Measurements from ENCODE around the gene IRF2BP2.
A peak's percentile ranks its signal among the peaks of the same experiment; 100 is the strongest.

The IRF2BP2 gene

DNA sequence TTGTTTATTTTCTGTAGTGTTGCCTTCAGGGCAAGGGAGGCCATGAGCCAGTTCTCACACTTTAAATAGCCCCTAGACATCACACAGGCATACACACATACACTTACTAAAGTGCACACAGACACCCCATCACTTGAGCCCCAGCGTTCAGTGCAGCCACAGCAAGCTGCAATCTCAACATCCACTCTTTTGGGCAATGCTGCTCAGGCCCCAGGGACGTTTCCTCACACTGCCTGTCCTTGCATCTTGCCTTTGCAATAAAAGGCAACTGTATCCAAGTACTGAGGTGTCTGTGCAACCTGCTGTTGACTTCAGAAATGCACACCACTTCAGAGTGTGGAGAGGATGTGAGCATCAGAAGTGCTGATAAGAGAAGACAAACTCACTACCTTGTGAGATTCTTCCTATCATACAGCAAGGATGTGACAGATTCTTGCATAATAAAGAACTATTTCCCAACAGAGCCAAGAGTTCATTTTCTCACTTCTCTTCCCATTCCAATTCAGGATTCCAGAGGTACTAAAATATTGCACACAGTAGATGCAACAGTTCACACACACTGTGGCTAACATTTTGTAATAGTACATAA lies 36.2 kb downstream of the IRF2BP2 start:
- ChIA-PET POLR2A (ENCODE audit: low non-redundant PET) (no interaction called here), CTCF (no interaction called here)
- H3K27ac ChIP-seq = no peak overlapping the region
- no peak for DNase-seq (ENCODE audit: low spot score)
- TF ChIP-seq, protein P1, sequence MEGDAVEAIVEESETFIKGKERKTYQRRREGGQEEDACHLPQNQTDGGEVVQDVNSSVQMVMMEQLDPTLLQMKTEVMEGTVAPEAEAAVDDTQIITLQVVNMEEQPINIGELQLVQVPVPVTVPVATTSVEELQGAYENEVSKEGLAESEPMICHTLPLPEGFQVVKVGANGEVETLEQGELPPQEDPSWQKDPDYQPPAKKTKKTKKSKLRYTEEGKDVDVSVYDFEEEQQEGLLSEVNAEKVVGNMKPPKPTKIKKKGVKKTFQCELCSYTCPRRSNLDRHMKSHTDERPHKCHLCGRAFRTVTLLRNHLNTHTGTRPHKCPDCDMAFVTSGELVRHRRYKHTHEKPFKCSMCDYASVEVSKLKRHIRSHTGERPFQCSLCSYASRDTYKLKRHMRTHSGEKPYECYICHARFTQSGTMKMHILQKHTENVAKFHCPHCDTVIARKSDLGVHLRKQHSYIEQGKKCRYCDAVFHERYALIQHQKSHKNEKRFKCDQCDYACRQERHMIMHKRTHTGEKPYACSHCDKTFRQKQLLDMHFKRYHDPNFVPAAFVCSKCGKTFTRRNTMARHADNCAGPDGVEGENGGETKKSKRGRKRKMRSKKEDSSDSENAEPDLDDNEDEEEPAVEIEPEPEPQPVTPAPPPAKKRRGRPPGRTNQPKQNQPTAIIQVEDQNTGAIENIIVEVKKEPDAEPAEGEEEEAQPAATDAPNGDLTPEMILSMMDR (conservative IDR thresholded peaks at IDR 0.05; ENCODE audit: low read depth) = no peak

DNA sequence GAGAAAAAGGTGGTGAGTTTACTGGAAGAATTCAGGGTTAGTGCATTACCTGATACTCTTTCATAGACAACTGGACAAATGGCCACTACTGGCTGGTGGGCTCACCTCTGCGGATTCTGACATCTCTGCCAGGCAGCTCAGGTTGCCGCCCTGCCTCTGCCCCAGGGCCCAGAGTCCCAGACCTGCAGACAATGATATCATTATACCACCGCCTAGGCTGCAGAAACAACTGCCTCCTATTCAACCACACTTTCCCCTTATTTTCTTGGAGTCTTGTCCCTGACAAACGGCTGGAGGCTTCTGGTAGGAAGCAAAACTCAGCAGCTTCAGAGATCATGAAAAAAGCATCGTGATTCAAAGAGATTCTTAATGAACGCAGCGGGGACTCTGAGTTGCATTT lies 37.0 kb downstream of the IRF2BP2 start:
- ChIA-PET POLR2A (ENCODE audit: low non-redundant PET) (no interaction called here), CTCF (no interaction called here)
- DNase-seq (ENCODE audit: low spot score) = no peak
- TF ChIP-seq, protein P1 (conservative IDR thresholded peaks at IDR 0.05; ENCODE audit: low read depth) = no peak
- H3K27ac ChIP-seq = no peak overlapping the region

DNA sequence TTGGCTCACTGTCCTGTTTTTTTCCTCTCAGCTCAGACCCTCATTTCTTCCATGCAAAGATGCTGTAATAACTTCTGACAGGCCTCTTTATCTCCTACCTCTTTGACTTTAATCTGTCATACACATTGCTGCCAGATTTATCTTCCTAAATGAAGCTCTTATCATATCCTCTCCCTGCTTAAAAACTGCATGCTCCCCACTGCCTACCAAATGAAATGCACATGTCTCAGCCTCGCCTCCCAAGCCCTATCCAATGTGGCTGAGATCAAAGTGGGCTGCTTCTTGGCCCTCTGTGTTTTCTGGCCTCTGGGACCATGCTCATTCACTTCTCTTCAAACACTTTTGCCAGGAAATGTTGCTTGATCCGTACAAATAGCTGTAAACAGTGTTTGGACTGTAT lies 38.3 kb downstream of the IRF2BP2 start:
- DNase-seq (ENCODE audit: low spot score) = no peak
- H3K27ac ChIP-seq = no peak overlapping the region
- CTCF ChIA-PET = no interaction called here
- TF ChIP-seq, protein P1 (conservative IDR thresholded peaks at IDR 0.05; ENCODE audit: low read depth) = no peak
- POLR2A ChIA-PET (ENCODE audit: low non-redundant PET) = interaction anchor here (0.6 kb wide), 1 partner anchor 28 kb away, joined by 3 read pairs; no protein-coding TSS in a partner anchor

DNA sequence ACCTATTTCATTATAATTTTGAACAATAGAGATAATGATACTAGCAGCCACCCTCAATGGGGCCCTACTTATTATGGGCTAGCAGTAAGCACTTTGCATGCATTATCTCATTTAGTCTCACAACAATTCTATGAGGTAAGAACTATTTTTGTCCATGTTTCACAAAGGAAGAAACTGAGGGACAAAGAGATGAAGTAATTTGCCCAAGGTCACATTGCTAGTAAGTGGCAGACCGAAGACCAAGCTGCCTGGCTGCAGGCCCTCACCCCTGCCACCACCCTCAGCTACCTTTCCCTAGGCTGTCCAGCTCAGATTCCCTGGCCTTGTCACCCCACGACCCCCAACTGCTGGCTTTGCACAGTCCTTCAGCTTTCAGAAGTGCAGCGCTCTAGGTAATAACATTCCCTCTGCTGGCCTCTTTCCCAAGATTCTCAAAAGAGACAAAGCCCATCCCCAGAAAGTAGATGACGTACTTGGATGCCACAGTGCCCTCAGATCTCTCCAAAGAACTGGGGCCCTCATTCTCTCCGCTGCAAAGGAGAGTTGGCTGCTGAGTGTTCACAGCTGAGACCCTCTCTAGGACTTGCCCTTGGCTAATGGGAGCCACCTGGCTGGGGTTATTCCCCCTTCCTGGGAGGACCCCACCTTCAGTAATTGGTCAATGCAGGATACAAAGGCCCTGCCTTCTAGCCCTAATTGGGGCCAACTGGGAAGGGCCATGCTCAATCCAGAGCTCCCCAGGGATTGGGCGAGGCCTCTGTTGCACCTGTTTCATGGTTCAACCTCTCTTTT lies 39.5 kb downstream of the IRF2BP2 start:
- ChIA-PET CTCF (no interaction called here), POLR2A (ENCODE audit: low non-redundant PET) (no interaction called here)
- TF ChIP-seq, protein P1 (conservative IDR thresholded peaks at IDR 0.05; ENCODE audit: low read depth) = no peak
- DNase-seq (ENCODE audit: low spot score) = no peak
- no peak overlapping the region for H3K27ac ChIP-seq

DNA sequence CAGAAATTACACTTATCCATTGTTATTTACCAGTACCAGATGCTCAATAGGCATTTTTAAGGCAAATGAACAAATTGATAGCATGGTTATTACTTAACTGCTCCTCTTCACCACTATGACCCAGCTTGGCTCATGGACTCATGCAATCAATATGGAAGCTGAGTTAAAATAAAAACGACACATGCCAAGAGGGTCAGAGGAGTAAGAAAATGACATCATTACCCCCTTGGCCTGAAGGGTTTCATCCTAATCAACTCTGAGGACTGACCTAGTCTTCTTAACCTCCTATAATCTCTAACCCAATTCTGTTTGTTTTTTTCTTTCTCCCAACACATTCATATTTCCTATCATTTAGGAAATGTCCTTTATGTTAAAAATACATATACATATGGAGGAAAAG lies 41.6 kb downstream of the IRF2BP2 start:
- H3K27ac ChIP-seq = no peak overlapping the region
- ChIA-PET POLR2A (ENCODE audit: low non-redundant PET) (no interaction called here), CTCF (no interaction called here)
- TF ChIP-seq, protein P1 (conservative IDR thresholded peaks at IDR 0.05; ENCODE audit: low read depth) = no peak
- no peak for DNase-seq (ENCODE audit: low spot score)

DNA sequence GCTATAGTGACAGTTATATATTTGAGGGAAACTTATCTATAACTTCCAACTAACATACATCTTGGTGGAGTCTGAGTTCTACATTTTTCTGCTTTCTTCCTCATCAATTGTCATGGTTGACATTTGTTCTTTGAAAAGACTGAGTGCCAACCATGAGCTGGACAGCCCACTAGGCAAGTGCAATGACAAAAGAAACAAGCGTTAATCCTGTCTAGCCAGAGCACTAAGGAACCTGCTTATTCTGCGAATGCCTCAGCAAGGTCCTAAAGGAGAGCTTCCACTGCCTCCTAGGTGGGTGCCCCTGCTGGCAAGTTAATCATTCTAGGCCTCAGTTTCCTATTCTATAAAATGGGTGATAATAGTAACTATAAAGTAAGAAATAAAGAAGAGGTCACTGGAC lies 44.8 kb downstream of the IRF2BP2 start:
- POLR2A ChIA-PET (ENCODE audit: low non-redundant PET) = no interaction called here
- peak overlapping the region; percentile 65; the same call in 1 of the 2 replicates for H3K27ac ChIP-seq
- no peak for DNase-seq (ENCODE audit: low spot score)
- CTCF ChIA-PET = no interaction called here
- TF ChIP-seq, protein P1 (conservative IDR thresholded peaks at IDR 0.05; ENCODE audit: low read depth) = no peak

All from RWPE1 (cell line).